ENCODE results near the gene IL3RA.
"Not testable (repeated sequence)": the region's sequence is repeated elsewhere in the genome, so short reads cannot be mapped to it uniquely, and the experiment has no call there.

The IL3RA gene

GRCh38 chrX:1400742-1401471 lies 64.3 kb downstream of the IL3RA start:
- no peak for DNase-seq

GRCh38 chrX:1401611-1402430 lies 65.2 kb downstream of the IL3RA start:
- DNase-seq: no peak

GRCh38 chrX:1403228-1403627 lies 66.6 kb downstream of the IL3RA start:
- DNase-seq: no peak

GRCh38 chrX:1403867-1404266 lies 67.3 kb downstream of the IL3RA start:
- DNase-seq: not testable (repeated sequence)

GRCh38 chrX:1405769-1406168 lies 69.2 kb downstream of the IL3RA start:
- not testable (repeated sequence) for DNase-seq

GRCh38 chrX:1407035-1407434 lies 70.5 kb downstream of the IL3RA start:
- no peak for DNase-seq

- no peak for DNase-seq
Observed at GRCh38 chrX:1411326-1411725, 74.7 kb downstream of the IL3RA start.

GRCh38 chrX:1412551-1413161 lies 76.1 kb downstream of the IL3RA start:
- DNase-seq: no peak

GRCh38 chrX:1416327-1416784 lies 79.8 kb downstream of the IL3RA start:
- no peak for DNase-seq

GRCh38 chrX:1416965-1417760 lies 80.6 kb downstream of the IL3RA start:
- DNase-seq: no peak

GRCh38 chrX:1417921-1418771 lies 81.6 kb downstream of the IL3RA start:
- DNase-seq: no peak

- no peak for DNase-seq
Observed at GRCh38 chrX:1418901-1419544, 82.4 kb downstream of the IL3RA start.

GRCh38 chrX:1419545-1420355 lies 83.2 kb downstream of the IL3RA start:
- no peak for DNase-seq

- DNase-seq: no peak
Observed at GRCh38 chrX:1420371-1420770, 83.8 kb downstream of the IL3RA start.

- DNase-seq: no peak
Observed at GRCh38 chrX:1421433-1422134, 85.0 kb downstream of the IL3RA start.

- no peak for DNase-seq
Observed at GRCh38 chrX:1422135-1422465, 85.5 kb downstream of the IL3RA start.

GRCh38 chrX:1423215-1423614 lies 86.6 kb downstream of the IL3RA start:
- DNase-seq: no peak

- DNase-seq: no peak
Observed at GRCh38 chrX:1424147-1424851, 87.7 kb downstream of the IL3RA start.

GRCh38 chrX:1425381-1425780 lies 88.8 kb downstream of the IL3RA start:
- no peak for DNase-seq

Data from EL (cell line).